ENCODE results near the gene VSIG2. TPM values are rescaled to one million over a fixed set of nuclear protein-coding genes. Genes with fewer than 3 reads are reported as not detected.
A peak's percentile ranks its signal among the peaks of the same experiment; 100 is the strongest.

The VSIG2 gene
- total RNA-seq, 2 donors from 2014 or later, result 1.1 to 6.3 TPM

GRCh38 chr11:124761301-124762104 is 9.4 kb upstream of the VSIG2 start:
- Histone ChIP-seq H3K9me3 (no peaks in the 10 kb centered on the region), H3K27ac (peak overlapping the region; percentile 87 to 88), H3K4me3 (peak overlapping the region; percentile 55 to 65), H3K27me3 (peaks cover 9 to 10% of the 10 kb centered on the region in 2 donors), H3K36me3 (no peaks in the 10 kb centered on the region), H3K4me1 (peaks cover 0 to 58% of the 10 kb centered on the region in 2 donors)
- no peak for DNase-seq (ENCODE audit: low spot score)
- TF ChIP-seq CTCF (IDR thresholded peaks at IDR 0.05), result no peak

- H3K9me3 ChIP-seq, result no peaks in the 10 kb centered on the region
- peak overlapping the region; percentile 55 to 65 for H3K4me3 ChIP-seq
- peak overlapping the region; percentile 87 to 88 for H3K27ac ChIP-seq
- peaks cover 0 to 64% of the 10 kb centered on the region in 2 donors for H3K4me1 ChIP-seq
- H3K27me3 ChIP-seq, result peaks cover 9 to 10% of the 10 kb centered on the region in 2 donors
- H3K36me3 ChIP-seq, result no peaks in the 10 kb centered on the region
- no peak for TF ChIP-seq CTCF (IDR thresholded peaks at IDR 0.05)
- no peak for DNase-seq (ENCODE audit: low spot score)
These were observed 8.8 kb upstream of the VSIG2 start for GRCh38 chr11:124760806-124761205.

GRCh38 chr11:124760205-124760652 is 8.2 kb upstream of the VSIG2 start:
- Histone ChIP-seq H3K27ac (peak overlapping the region; percentile 87 to 88), H3K9me3 (no peaks in the 10 kb centered on the region), H3K27me3 (peaks cover 9 to 10% of the 10 kb centered on the region in 2 donors), H3K36me3 (no peaks in the 10 kb centered on the region), H3K4me3 (peak overlapping the region; percentile 55 to 65), H3K4me1 (peaks cover 0 to 64% of the 10 kb centered on the region in 2 donors)
- TF ChIP-seq CTCF (IDR thresholded peaks at IDR 0.05), result no peak
- no peak for DNase-seq (ENCODE audit: low spot score)

- Histone ChIP-seq H3K27ac (peak overlapping the region; percentile 87 to 88), H3K4me1 (peaks cover 0 to 71% of the 10 kb centered on the region in 2 donors), H3K9me3 (no peaks in the 10 kb centered on the region), H3K4me3 (peak overlapping the region; percentile 55 to 65), H3K27me3 (peaks cover 9 to 10% of the 10 kb centered on the region in 2 donors), H3K36me3 (no peaks in the 10 kb centered on the region)
- DNase-seq (ENCODE audit: low spot score), result no peak
- no peak for TF ChIP-seq CTCF (IDR thresholded peaks at IDR 0.05)
These were observed 7.5 kb upstream of the VSIG2 start for GRCh38 chr11:124759266-124760204.

- DNase-seq (ENCODE audit: low spot score), result no peak
- H3K4me3 ChIP-seq, result peak overlapping the region; percentile 22 to 65
- peak overlapping the region; percentile 87 to 88 for H3K27ac ChIP-seq
- peaks cover 0 to 70% of the 10 kb centered on the region in 2 donors for H3K4me1 ChIP-seq
- H3K36me3 ChIP-seq, result peaks cover under 1% of the 10 kb centered on the region
- H3K27me3 ChIP-seq, result peaks cover 9 to 10% of the 10 kb centered on the region in 2 donors
- H3K9me3 ChIP-seq, result no peaks in the 10 kb centered on the region
- peak; percentile 72 to 82 for TF ChIP-seq CTCF (IDR thresholded peaks at IDR 0.05)
These were observed 6.6 kb upstream of the VSIG2 start for GRCh38 chr11:124758355-124759265.

Data from right atrium auricular region (tissue), 2 donors.